Measurements from ENCODE around the gene SMIM5.

DNA sequence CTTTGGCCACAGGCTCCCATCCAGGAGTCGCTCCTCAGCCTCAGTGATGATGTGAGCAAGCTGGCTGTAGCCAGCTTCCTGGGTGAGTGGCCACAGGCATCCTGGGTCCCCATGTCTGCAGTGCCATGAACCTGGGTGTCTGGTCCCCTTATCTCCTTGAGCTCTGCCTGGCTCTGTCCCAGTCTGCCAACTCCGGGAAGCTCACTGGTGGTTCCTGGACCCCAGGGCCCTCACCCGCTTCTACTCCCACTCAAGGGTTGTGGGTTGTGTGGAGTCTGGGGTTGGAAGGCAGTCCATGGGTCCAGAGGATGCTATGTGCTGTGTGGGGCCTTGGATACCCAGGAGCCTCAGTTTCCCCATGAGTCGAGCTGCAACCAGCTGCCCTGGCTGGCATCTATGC lies 11.7 kb upstream of the SMIM5 start:
- TF ChIP-seq, protein P1, sequence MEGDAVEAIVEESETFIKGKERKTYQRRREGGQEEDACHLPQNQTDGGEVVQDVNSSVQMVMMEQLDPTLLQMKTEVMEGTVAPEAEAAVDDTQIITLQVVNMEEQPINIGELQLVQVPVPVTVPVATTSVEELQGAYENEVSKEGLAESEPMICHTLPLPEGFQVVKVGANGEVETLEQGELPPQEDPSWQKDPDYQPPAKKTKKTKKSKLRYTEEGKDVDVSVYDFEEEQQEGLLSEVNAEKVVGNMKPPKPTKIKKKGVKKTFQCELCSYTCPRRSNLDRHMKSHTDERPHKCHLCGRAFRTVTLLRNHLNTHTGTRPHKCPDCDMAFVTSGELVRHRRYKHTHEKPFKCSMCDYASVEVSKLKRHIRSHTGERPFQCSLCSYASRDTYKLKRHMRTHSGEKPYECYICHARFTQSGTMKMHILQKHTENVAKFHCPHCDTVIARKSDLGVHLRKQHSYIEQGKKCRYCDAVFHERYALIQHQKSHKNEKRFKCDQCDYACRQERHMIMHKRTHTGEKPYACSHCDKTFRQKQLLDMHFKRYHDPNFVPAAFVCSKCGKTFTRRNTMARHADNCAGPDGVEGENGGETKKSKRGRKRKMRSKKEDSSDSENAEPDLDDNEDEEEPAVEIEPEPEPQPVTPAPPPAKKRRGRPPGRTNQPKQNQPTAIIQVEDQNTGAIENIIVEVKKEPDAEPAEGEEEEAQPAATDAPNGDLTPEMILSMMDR (IDR thresholded peaks at IDR 0.05) = no peak
- TF ChIP-seq POLR2A (IDR thresholded peaks at IDR 0.05) (no peak), POLR2AphosphoS5 (IDR thresholded peaks at IDR 0.05) (no peak), EP300 (IDR thresholded peaks at IDR 0.05) (no peak)
